Naive thymus-derived CD4-positive, alpha-beta T cell (primary cell): Measurements from ENCODE around the gene ODC1. TPM values are rescaled to one million over a fixed set of nuclear protein-coding genes. Genes with fewer than 3 reads are reported as not detected.

ENCODE experiments used
- ATAC-seq: fragments of 150-1000 bp; cut with Tn5 transposase; 2 replicates; pipeline ENCODE4 v1.10.0; 2021; ENCODE audit warnings: mild to moderate bottlenecking, moderate library complexity
- CTCF ChIA-PET: fragments of 350-600 bp; sonication (Branson Sonifier 250); formaldehyde crosslinking; loops from one replicate; lab custom pipeline; 2021; ENCODE audit warnings: antibody characterized with exemption; lab: Charles Lee
- POLR2A ChIA-PET: fragments of 350-600 bp; sonication (Branson Sonifier 250); formaldehyde crosslinking; loops from one replicate; lab custom pipeline; 2021; ENCODE audit warnings: antibody characterized with exemption, inconsistent platforms; lab: Charles Lee
- DNase-seq, 9 donors: peaks; one replicate each; pipeline versions ENCODE4 v3.0.0 to v3.0.0-alpha.2; 2020 to 2022; ENCODE audit warnings: mixed read lengths in 1 of 9
- H3K27ac ChIP-seq: one replicate; pipeline ENCODE4 v1.7.0; 2013; ENCODE audit warnings: mild to moderate bottlenecking, low read depth, low read length, moderate library complexity
- H3K27me3 ChIP-seq, 2 donors: one replicate each; pipeline ENCODE4 v1.7.0; 2013; ENCODE audit warnings: low read length in 2 of 2, mild to moderate bottlenecking in 2 of 2, moderate library complexity in 2 of 2; ENCODE audit not compliant: control insufficient read depth in 2 of 2, insufficient read depth in 2 of 2
- H3K36me3 ChIP-seq, 3 experiments: 1 replicate in 2 of 3; 2 replicates in 1 of 3; pipeline ENCODE4 v1.7.0; 2013; ENCODE audit warnings: low read length in 3 of 3, mild to moderate bottlenecking in 3 of 3, moderate library complexity in 1 of 3; ENCODE audit not compliant: insufficient read depth in 3 of 3, control insufficient read depth in 2 of 3
- H3K4me1 ChIP-seq, 2 donors: one replicate each; pipeline ENCODE4 v1.7.0; 2013; ENCODE audit warnings: low read length in 2 of 2, mild to moderate bottlenecking in 2 of 2, moderate library complexity in 1 of 2; ENCODE audit not compliant: control insufficient read depth in 2 of 2, insufficient read depth in 2 of 2
- H3K4me3 ChIP-seq: 2 replicates; pipeline ENCODE4 v1.7.0; 2013; ENCODE audit warnings: mild to moderate bottlenecking, low read length
- H3K9me3 ChIP-seq, 3 experiments: 1 replicate in 2 of 3; 2 replicates in 1 of 3; pipeline ENCODE4 v1.7.0; 2013; ENCODE audit warnings: low read length in 3 of 3; ENCODE audit not compliant: control insufficient read depth in 2 of 3
- H3K27ac Mint-ChIP-seq, 9 donors: one replicate each; pipeline ENCODE4 v1.8.0; 2020 to 2022; ENCODE audit warnings: mixed read lengths in 9 of 9, mild to moderate bottlenecking in 8 of 9, moderate library complexity in 5 of 9, inconsistent platforms in 2 of 9
- H3K27me3 Mint-ChIP-seq, 5 donors: one replicate each; pipeline ENCODE4 v1.8.0; 2021 to 2022; ENCODE audit warnings: mixed read lengths in 5 of 5, mild to moderate bottlenecking in 1 of 5
- H3K36me3 Mint-ChIP-seq, 5 donors: one replicate each; pipeline ENCODE4 v1.8.0; 2020 to 2022; ENCODE audit warnings: mixed read lengths in 5 of 5, mild to moderate bottlenecking in 3 of 5, inconsistent platforms in 1 of 5
- H3K4me1 Mint-ChIP-seq, 7 donors: one replicate each; pipeline ENCODE4 v1.8.0; 2020 to 2022; ENCODE audit warnings: mixed read lengths in 7 of 7, mild to moderate bottlenecking in 3 of 7, inconsistent platforms in 1 of 7
- H3K4me3 Mint-ChIP-seq, 10 donors: one replicate each; pipeline ENCODE4 v1.8.0; 2020 to 2022; ENCODE audit warnings: mild to moderate bottlenecking in 10 of 10, mixed read lengths in 10 of 10, moderate library complexity in 6 of 10, inconsistent platforms in 2 of 10
- H3K9me3 Mint-ChIP-seq, 11 donors: one replicate each; pipeline ENCODE4 v1.8.0; 2020 to 2022; ENCODE audit warnings: mixed read lengths in 11 of 11, mild to moderate bottlenecking in 4 of 11, inconsistent platforms in 1 of 11, moderate library complexity in 1 of 11
- intact Hi-C, 2 donors: fragments of 100-400 bp; cut with micrococcal nuclease; formaldehyde crosslinking; loops; one replicate each; pipeline ENCODE4 v1.15.1; 2023
- polyA plus RNA-seq, 2 donors: library from polyadenylated mRNA; unstranded; fragments of 300-500 nt; fragmentation: Illumina TruSeq; gene quantifications; one replicate each; pipeline ENCODE4 v1.2.3, GENCODE V29; 2021
- total RNA-seq, 6 experiments: library from RNA in 5 of 6; stranded (reverse) in 5 of 6; gene quantifications; 1 replicate in 5 of 6; 2 replicates in 1 of 6; pipeline ENCODE4 v1.2.3 and lab custom pipeline; 2021 to 2026

Gene ODC1
- total and polyA plus RNA-seq, 7 experiments from 2014 or later: 32.7 to 88.2 (median 52.4) TPM

GRCh38 chr2:10439185-10439879 is 8.8 kb downstream of the ODC1 start:
- no peaks in the 10 kb centered on the region for H3K27me3 Mint-ChIP-seq
- ATAC-seq (no peak), DNase-seq (no peak)
- Histone ChIP-seq H3K27ac (no peak overlapping the region), H3K4me1 (peaks cover 0 to 5% of the 10 kb centered on the region in 2 donors), H3K27me3 (no peaks in the 10 kb centered on the region), H3K36me3 (peaks cover 25 to 50% (median 31%) of the 10 kb centered on the region in 3 experiments), H3K4me3 (no peak overlapping the region), H3K9me3 (no peaks in the 10 kb centered on the region)
- CTCF ChIA-PET: interaction anchor here (1.5 to 2.0 kb wide), 2 partner anchors 315 to 367 kb away, joined by 5 to 6 read pairs; no protein-coding TSS in a partner anchor
- H3K4me1 Mint-ChIP-seq: peaks cover 0 to 19% (median 4%) of the 10 kb centered on the region in 7 donors
- H3K36me3 Mint-ChIP-seq: peaks cover 11 to 28% (median 17%) of the 10 kb centered on the region in 5 donors
- no peaks in the 10 kb centered on the region for H3K9me3 Mint-ChIP-seq
- POLR2A ChIA-PET: interaction anchor here (0.7 to 1.6 kb wide), 2 partner anchors 9 to 134 kb away, joined by 3 to 5 read pairs; partner anchors contain the start of gene ODC1
- peak overlapping the region in 1 of 10 donors; percentile 4 for H3K4me3 Mint-ChIP-seq
- intact Hi-C loops: loop anchor here (10.0 kb wide), 1 partner anchor 625 kb away; no protein-coding TSS in a partner anchor
- peak overlapping the region in 2 of 9 donors; percentile 28 to 32 for H3K27ac Mint-ChIP-seq

GRCh38 chr2:10438688-10439087 is 9.4 kb downstream of the ODC1 start:
- H3K36me3 ChIP-seq: peaks cover 21 to 44% (median 31%) of the 10 kb centered on the region in 3 experiments
- H3K4me3 ChIP-seq: no peak overlapping the region
- H3K4me1 Mint-ChIP-seq: peaks cover 0 to 17% (median 4%) of the 10 kb centered on the region in 7 donors
- ChIA-PET CTCF (interaction anchor here (1.5 to 2.0 kb wide), 3 partner anchors 30 to 366 kb away, joined by 5 to 8 read pairs (median 6); no protein-coding TSS in a partner anchor), POLR2A (interaction anchor here (0.7 kb wide), 1 partner anchor 134 kb away, joined by 3 read pairs; no protein-coding TSS in a partner anchor)
- H3K36me3 Mint-ChIP-seq: peaks cover 6 to 22% (median 16%) of the 10 kb centered on the region in 5 donors
- peaks cover 0 to 5% of the 10 kb centered on the region in 2 donors for H3K4me1 ChIP-seq
- H3K4me3 Mint-ChIP-seq: no peak overlapping the region
- ATAC-seq (no peak), DNase-seq (no peak)
- H3K9me3 ChIP-seq: no peaks in the 10 kb centered on the region
- no peaks in the 10 kb centered on the region for H3K27me3 ChIP-seq
- intact Hi-C loops: loop anchor here (10.0 kb wide), 1 partner anchor 624 kb away; no protein-coding TSS in a partner anchor
- H3K27ac ChIP-seq: no peak overlapping the region
- peak overlapping the region in 1 of 9 donors; percentile 14 for H3K27ac Mint-ChIP-seq
- no peaks in the 10 kb centered on the region for H3K27me3 Mint-ChIP-seq
- no peaks in the 10 kb centered on the region for H3K9me3 Mint-ChIP-seq

GRCh38 chr2:10437806-10438205 is 10.3 kb downstream of the ODC1 start:
- peak overlapping the region in 2 of 9 donors; percentile 40 to 49 for H3K27ac Mint-ChIP-seq
- CTCF ChIA-PET: interaction anchor here (1.4 to 4.7 kb wide), 4 partner anchors 29 to 365 kb away, joined by 3 to 77 read pairs (median 6); no protein-coding TSS in a partner anchor

GRCh38 chr2:10436583-10437110 is 11.5 kb downstream of the ODC1 start:
- H3K36me3 ChIP-seq: peaks cover 6 to 23% (median 16%) of the 10 kb centered on the region in 3 experiments
- DNase-seq (no peak), ATAC-seq (no peak)
- ChIA-PET CTCF (interaction anchor here (1.4 to 4.7 kb wide), 4 partner anchors 28 to 363 kb away, joined by 3 to 77 read pairs (median 6); no protein-coding TSS in a partner anchor), POLR2A (interaction anchor here (1.5 kb wide), 1 partner anchor 10 kb away, joined by 4 read pairs; no protein-coding TSS in a partner anchor)
- H3K36me3 Mint-ChIP-seq: peaks cover 0 to 5% (median 4%) of the 10 kb centered on the region in 5 donors
- intact Hi-C loops: loop anchor here (10.0 kb wide), 1 partner anchor 622 kb away; no protein-coding TSS in a partner anchor
- no peaks in the 10 kb centered on the region for H3K9me3 ChIP-seq
- no peak overlapping the region for H3K4me3 Mint-ChIP-seq
- no peaks in the 10 kb centered on the region for H3K9me3 Mint-ChIP-seq
- H3K4me1 ChIP-seq: peaks cover 0 to 5% of the 10 kb centered on the region in 2 donors
- peaks cover 0 to 16% (median 12%) of the 10 kb centered on the region in 7 donors for H3K4me1 Mint-ChIP-seq
- H3K4me3 ChIP-seq: no peak overlapping the region
- peaks cover 0 to 6% (median 2%) of the 10 kb centered on the region in 5 donors for H3K27me3 Mint-ChIP-seq
- no peak overlapping the region for H3K27ac Mint-ChIP-seq
- no peak overlapping the region for H3K27ac ChIP-seq
- H3K27me3 ChIP-seq: no peaks in the 10 kb centered on the region

More at GRCh38 chr2:10437806-10438205, 10.3 kb downstream of the ODC1 start:
- H3K36me3 Mint-ChIP-seq: peaks cover 5 to 13% (median 9%) of the 10 kb centered on the region in 5 donors
- peaks cover 14 to 35% (median 25%) of the 10 kb centered on the region in 3 experiments for H3K36me3 ChIP-seq
- H3K9me3 Mint-ChIP-seq: no peaks in the 10 kb centered on the region
- no peak overlapping the region for H3K4me3 ChIP-seq
- ATAC-seq: no peak
- no peak overlapping the region for H3K4me3 Mint-ChIP-seq
- intact Hi-C loops: loop anchor here (10.0 kb wide), 1 partner anchor 623 kb away; no protein-coding TSS in a partner anchor
- DNase-seq: no peak
- H3K27me3 ChIP-seq: no peaks in the 10 kb centered on the region
- H3K4me1 Mint-ChIP-seq: peaks cover 0 to 15% (median 11%) of the 10 kb centered on the region in 7 donors
- H3K4me1 ChIP-seq: peaks cover 0 to 5% of the 10 kb centered on the region in 2 donors
- peaks cover 0 to 6% (median 0%) of the 10 kb centered on the region in 5 donors for H3K27me3 Mint-ChIP-seq
- no peaks in the 10 kb centered on the region for H3K9me3 ChIP-seq
- POLR2A ChIA-PET: no interaction called here
- H3K27ac ChIP-seq: no peak overlapping the region

GRCh38 chr2:10435820-10436204 is 12.3 kb downstream of the ODC1 start:
- Mint-ChIP-seq H3K9me3 (no peaks in the 10 kb centered on the region), H3K4me1 (peaks cover 0 to 20% (median 12%) of the 10 kb centered on the region in 7 donors), H3K27me3 (peaks cover 0 to 6% (median 2%) of the 10 kb centered on the region in 5 donors), H3K27ac (no peak overlapping the region), H3K4me3 (no peak overlapping the region), H3K36me3 (peaks cover 0 to 6% (median 0%) of the 10 kb centered on the region in 5 donors)
- DNase-seq (no peak), ATAC-seq (no peak)
- CTCF ChIA-PET: interaction anchor here (0.6 to 4.7 kb wide), 28 partner anchors 8 to 363 kb away, joined by 3 to 77 read pairs (median 5); partner anchors contain the start of genes ODC1 and RRM2
- H3K9me3 ChIP-seq: no peaks in the 10 kb centered on the region
- H3K4me1 ChIP-seq: peaks cover 0 to 5% of the 10 kb centered on the region in 2 donors
- POLR2A ChIA-PET: interaction anchor here (1.2 to 1.5 kb wide), 3 partner anchors 10 to 364 kb away, joined by 4 to 5 read pairs (median 4); no protein-coding TSS in a partner anchor
- H3K4me3 ChIP-seq: no peak overlapping the region
- no peak overlapping the region for H3K27ac ChIP-seq
- H3K27me3 ChIP-seq: peaks cover 0 to 2% of the 10 kb centered on the region in 2 donors
- peaks cover 0 to 15% (median 14%) of the 10 kb centered on the region in 3 experiments for H3K36me3 ChIP-seq
- intact Hi-C loops: loop anchor here (1.0 to 10.0 kb wide), 5 partner anchors 27 to 621 kb away; no protein-coding TSS in a partner anchor
